Gastroesophageal sphincter (tissue), 4 donors: ENCODE data around the gene CEBPZ. TPM values are rescaled to one million over a fixed set of nuclear protein-coding genes. Genes with fewer than 3 reads are reported as not detected.

Experiments used
- ATAC-seq: fragments of 150-250 bp; one replicate; pipeline ENCODE4 v1.9.1; 2016; ENCODE audit warnings: mild to moderate bottlenecking, moderate library complexity
- H3K27ac ChIP-seq, 4 donors: fragments of 200-600 bp; sonication (generic) in 3 of 4; 1 replicate in 3 of 4; 2 replicates in 1 of 4; pipeline ENCODE4 v1.5.1; 2016 to 2019
- H3K27me3 ChIP-seq: fragments of 200-600 bp; sonication (generic); one replicate; pipeline ENCODE4 v1.5.1; 2019
- H3K36me3 ChIP-seq, 2 donors: fragments of 200-600 bp; sonication (generic); one replicate each; pipeline ENCODE4 v1.5.1; 2019; ENCODE audit warnings: control low read depth in 1 of 2
- H3K4me1 ChIP-seq, 3 donors: fragments of 200-600 bp; sonication (generic); 1 replicate in 2 of 3; 2 replicates in 1 of 3; pipeline ENCODE4 v1.5.1; 2016 to 2019; ENCODE audit warnings: control low read depth in 2 of 3
- H3K4me3 ChIP-seq, 2 donors: fragments of 200-600 bp; sonication (generic); one replicate each; pipeline ENCODE4 v1.5.1; 2019; ENCODE audit warnings: mild to moderate bottlenecking in 1 of 2, moderate library complexity in 1 of 2
- H3K9me3 ChIP-seq, 3 donors: fragments of 200-600 bp; sonication (generic); one replicate each; pipeline ENCODE4 v1.5.1; 2017 to 2019; ENCODE audit warnings: control low read depth in 2 of 3
- CTCF ChIP-seq, 4 experiments: fragments of 200-600 bp in 2 of 4; fragments of 450-650 bp in 2 of 4; sonication (generic) in 1 of 4; IDR thresholded peaks; one replicate each; pipeline ENCODE4 v1.5.1; 2017 to 2019; ENCODE audit warnings: antibody characterized with exemption in 4 of 4, mild to moderate bottlenecking in 2 of 4, moderate library complexity in 2 of 4
- EP300 ChIP-seq: sonication (generic); formaldehyde crosslinking; IDR thresholded peaks from one replicate; pipeline ENCODE4 v1.6.1; 2017; ENCODE audit warnings: antibody characterized with exemption, mild to moderate bottlenecking
- POLR2A ChIP-seq, 2 donors: fragments of 450-650 bp; IDR thresholded peaks; one replicate each; pipeline ENCODE4 v1.6.1; 2017; ENCODE audit warnings: antibody characterized with exemption in 2 of 2, mild to moderate bottlenecking in 2 of 2, moderate library complexity in 1 of 2
- POLR2AphosphoS5 ChIP-seq: sonication (generic); formaldehyde crosslinking; IDR thresholded peaks from one replicate; pipeline ENCODE4 v1.6.1; 2017; ENCODE audit warnings: antibody characterized with exemption
- WGBS, 2 donors: methylation state at CpG; one replicate each; pipeline ENCODE4 v1.1.5; 2018; ENCODE audit warnings: low coverage in 1 of 2; 5-methylcytosine and 5-hydroxymethylcytosine counted together
- total RNA-seq, 4 donors: library from RNA; depleted of rRNA; stranded (reverse); fragments of >200 nt; gene quantifications; one replicate each; pipeline ENCODE4 v1.1.0, GENCODE V29; 2016

The CEBPZ gene
- total RNA-seq, 4 donors from 2014 or later = 22.1 to 48.9 (median 41.8) TPM

- ATAC-seq = no peak
- Histone ChIP-seq H3K4me3 (no peak overlapping the region), H3K36me3 (peaks cover 4 to 64% of the 10 kb centered on the region in 2 donors), H3K9me3 (no peaks in the 10 kb centered on the region), H3K4me1 (peaks cover 0 to 32% (median 6%) of the 10 kb centered on the region in 3 donors), H3K27me3 (no peaks in the 10 kb centered on the region), H3K27ac (no peak overlapping the region)
- 87 to 100% methylated on average over 1 of the region's 1 CpG for WGBS, 2 donors
- no peak for TF ChIP-seq CTCF (IDR thresholded peaks at IDR 0.05)
- no peak for TF ChIP-seq POLR2AphosphoS5
- no peak for TF ChIP-seq EP300
- no peak for TF ChIP-seq POLR2A (IDR thresholded peaks at IDR 0.05)
These were observed 7.3 kb downstream of the CEBPZ start for GRCh38 chr2:37224063-37224462.

- Histone ChIP-seq H3K4me1 (peaks cover 0 to 27% (median 6%) of the 10 kb centered on the region in 3 donors), H3K27ac (no peak overlapping the region), H3K36me3 (peaks cover 4 to 68% of the 10 kb centered on the region in 2 donors), H3K4me3 (no peak overlapping the region), H3K27me3 (no peaks in the 10 kb centered on the region), H3K9me3 (no peaks in the 10 kb centered on the region)
- ATAC-seq = no peak
- WGBS, 2 donors = 91 to 95% methylated on average over 4 of the region's 4 CpGs
- no peak for TF ChIP-seq POLR2AphosphoS5
- no peak for TF ChIP-seq POLR2A (IDR thresholded peaks at IDR 0.05)
- no peak for TF ChIP-seq EP300
- no peak for TF ChIP-seq CTCF (IDR thresholded peaks at IDR 0.05)
These were observed 8.3 kb downstream of the CEBPZ start for GRCh38 chr2:37223131-37223530.

DNA sequence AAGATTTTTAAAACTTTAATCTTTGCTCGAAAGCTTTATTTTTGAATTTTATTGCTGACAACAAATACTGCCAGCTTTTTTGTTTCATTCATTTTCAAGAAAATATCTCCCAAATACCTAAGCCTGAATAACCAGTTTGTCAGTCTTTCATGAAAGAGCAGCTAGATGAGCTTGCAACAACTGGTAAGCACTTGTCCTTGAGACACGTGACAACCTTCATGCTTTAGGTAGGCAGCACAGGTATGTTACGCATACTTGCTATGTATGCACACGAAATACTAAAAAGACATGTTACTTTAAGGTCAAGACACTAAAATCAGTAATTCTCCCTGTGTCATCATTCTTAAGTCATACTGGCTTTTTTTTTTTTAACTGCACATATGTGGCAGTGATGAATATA is 12.3 kb downstream of the CEBPZ start:
- ATAC-seq = no peak
- no peak overlapping the region for H3K4me3 ChIP-seq
- peaks cover 0 to 9% (median 0%) of the 10 kb centered on the region in 3 donors for H3K4me1 ChIP-seq
- TF ChIP-seq POLR2A (IDR thresholded peaks at IDR 0.05) (no peak), POLR2AphosphoS5 (no peak), EP300 (no peak), CTCF (IDR thresholded peaks at IDR 0.05) (no peak)
- H3K9me3 ChIP-seq = no peaks in the 10 kb centered on the region
- H3K36me3 ChIP-seq = peaks cover 6 to 94% of the 10 kb centered on the region in 2 donors
- no peaks in the 10 kb centered on the region for H3K27me3 ChIP-seq
- 88 to 91% methylated on average over 4 of the region's 4 CpGs for WGBS, 2 donors
- H3K27ac ChIP-seq = no peak overlapping the region

DNA sequence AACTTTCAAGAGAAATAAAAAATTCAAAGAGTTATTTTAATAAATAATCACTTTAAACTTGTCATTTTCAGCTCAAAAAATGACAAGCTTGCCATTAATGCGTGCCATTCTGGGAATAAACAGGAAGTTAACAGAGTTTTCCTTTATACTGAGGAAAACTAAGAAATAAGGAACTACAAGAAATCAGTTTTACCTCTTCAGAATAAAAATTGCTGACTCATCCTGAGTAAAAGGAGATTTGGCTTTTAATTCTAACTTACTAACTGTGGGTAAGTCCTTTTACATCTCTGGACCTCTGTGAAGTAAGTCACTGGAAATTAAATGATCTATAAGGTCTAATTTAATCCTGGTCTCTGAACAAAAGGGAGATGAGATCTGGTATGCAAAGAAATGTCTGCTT is 16.1 kb downstream of the CEBPZ start:
- ATAC-seq = no peak
- Histone ChIP-seq H3K4me3 (no peak overlapping the region), H3K27me3 (no peaks in the 10 kb centered on the region), H3K36me3 (peaks cover 9 to 99% of the 10 kb centered on the region in 2 donors), H3K9me3 (no peaks in the 10 kb centered on the region), H3K27ac (no peak overlapping the region), H3K4me1 (peaks cover 0 to 7% (median 0%) of the 10 kb centered on the region in 3 donors)
- TF ChIP-seq POLR2AphosphoS5 (no peak), EP300 (no peak), CTCF (IDR thresholded peaks at IDR 0.05) (no peak), POLR2A (IDR thresholded peaks at IDR 0.05) (no peak)
- 71% methylated on average over 1 of the region's 1 CpG; no CpG with 5 or more reads in 1 of the 2 donors for WGBS, 2 donors

- Histone ChIP-seq H3K36me3 (peaks cover 23 to 97% of the 10 kb centered on the region in 2 donors), H3K9me3 (peaks cover 0 to 15% (median 0%) of the 10 kb centered on the region in 3 donors), H3K4me3 (no peak overlapping the region), H3K27ac (no peak overlapping the region), H3K4me1 (peaks cover 0 to 7% (median 0%) of the 10 kb centered on the region in 3 donors), H3K27me3 (no peaks in the 10 kb centered on the region)
- ATAC-seq = no peak
- WGBS, 2 donors = 77 to 81% methylated on average over 3 of the region's 3 CpGs
- no peak for TF ChIP-seq POLR2A (IDR thresholded peaks at IDR 0.05)
- TF ChIP-seq POLR2AphosphoS5 = no peak
These were observed 19.5 kb downstream of the CEBPZ start for GRCh38 chr2:37211939-37212338.
